Activated naive CD4-positive, alpha-beta T cell treated with anti-CD3 and anti-CD28 coated beads, Interleukin-2, amount 50 U/mL, for 16 hours (primary cell): ENCODE results near the gene FADS2.
A peak's percentile ranks its signal among the peaks of the same experiment; 100 is the strongest.

Source experiments
- DNase-seq: peaks from one replicate; pipeline ENCODE4 v3.0.0-alpha.2; 2020

FADS2 gene

GRCh38 chr11:61827571-61828378, at the start of gene FADS2:
FADS2 (plus strand) TSS chr11:61828300; CDS start chr11:61828391, 91 bp downstream.
- peak; percentile 62 for DNase-seq

- no peak for DNase-seq
These were observed 49.7 kb upstream of the FADS2 start for GRCh38 chr11:61778357-61778886.

- no peak for DNase-seq
These were observed 49.0 kb upstream of the FADS2 start for GRCh38 chr11:61778920-61779650.

- DNase-seq: no peak
These were observed 48.2 kb upstream of the FADS2 start for GRCh38 chr11:61779666-61780525.

- DNase-seq: no peak
These were observed 47.4 kb upstream of the FADS2 start for GRCh38 chr11:61780581-61781162.

GRCh38 chr11:61781585-61781984, 46.5 kb upstream of the FADS2 start:
- no peak for DNase-seq

- DNase-seq: no peak
These were observed 45.8 kb upstream of the FADS2 start for GRCh38 chr11:61782299-61782698.

GRCh38 chr11:61782841-61783240, 45.3 kb upstream of the FADS2 start:
- DNase-seq: no peak

GRCh38 chr11:61783717-61784505, 44.2 kb upstream of the FADS2 start:
- no peak for DNase-seq

GRCh38 chr11:61784506-61784805, 43.6 kb upstream of the FADS2 start:
- DNase-seq: no peak

GRCh38 chr11:61785837-61786402, 42.2 kb upstream of the FADS2 start:
- no peak for DNase-seq

GRCh38 chr11:61787928-61788491, 40.1 kb upstream of the FADS2 start:
- no peak for DNase-seq

- peak; percentile 27 for DNase-seq
These were observed 36.3 kb upstream of the FADS2 start for GRCh38 chr11:61791737-61792309.

GRCh38 chr11:61792310-61793082, 35.6 kb upstream of the FADS2 start, which contains the start of the genes FEN1 and TMEM258:
FEN1 (plus strand) TSS chr11:61792911; CDS start chr11:61795362, 2,451 bp downstream.
TMEM258 (minus strand) TSS chr11:61792599; CDS start chr11:61792558, 41 bp downstream.
- DNase-seq: peak; percentile 89

- DNase-seq: no peak
These were observed 34.8 kb upstream of the FADS2 start for GRCh38 chr11:61793083-61793828.

- DNase-seq: no peak
These were observed 34.3 kb upstream of the FADS2 start for GRCh38 chr11:61793829-61794204.

GRCh38 chr11:61794579-61794978, 33.5 kb upstream of the FADS2 start:
- DNase-seq: no peak

- no peak for DNase-seq
These were observed 32.6 kb upstream of the FADS2 start for GRCh38 chr11:61795459-61795858.
